HepG2 (cell line): ENCODE measurements around the gene ZC3H7B. TPM values are rescaled to one million over a fixed set of nuclear protein-coding genes. Genes with fewer than 3 reads are reported as not detected.

Source experiments
- ARID2 ChIP-seq: sonication (generic); formaldehyde crosslinking; IDR thresholded peaks from 2 replicates; pipeline ENCODE4 v1.8.1; 2022; ENCODE audit warnings: mild to moderate bottlenecking, missing genetic modification reagents, borderline replicate concordance
- DBP ChIP-seq: sonication (generic); formaldehyde crosslinking; IDR thresholded peaks from 2 replicates; pipeline ENCODE4 v1.4.0; 2020; ENCODE audit warnings: missing genetic modification reagents; ENCODE audit errors: not compliant biosample characterization
- DMTF1 ChIP-seq: sonication (generic); formaldehyde crosslinking; IDR thresholded peaks from 2 replicates; pipeline ENCODE4 v1.4.0; 2020; ENCODE audit warnings: mild to moderate bottlenecking, missing genetic modification reagents
- EHMT2 ChIP-seq: fragments of 200-600 bp; sonication (generic); IDR thresholded peaks from 2 replicates; pipeline ENCODE4 v1.7.0; 2017; ENCODE audit warnings: antibody characterized with exemption, low read depth, low read length, borderline replicate concordance
- GZF1 ChIP-seq: sonication (generic); formaldehyde crosslinking; IDR thresholded peaks from 2 replicates; pipeline ENCODE4 v1.5.1; 2020; ENCODE audit warnings: mild to moderate bottlenecking, missing genetic modification reagents
- HMG20B ChIP-seq: conservative IDR thresholded peaks from 2 replicates; pipeline ENCODE4 v1.6.1; 2016; ENCODE audit warnings: missing genetic modification reagents, missing compliant biosample characterization
- MAF1 ChIP-seq: sonication (generic); formaldehyde crosslinking; IDR thresholded peaks from 2 replicates; pipeline ENCODE4 v1.5.0; 2020; ENCODE audit warnings: missing genetic modification reagents, borderline replicate concordance
- REPIN1 ChIP-seq: sonication (generic); formaldehyde crosslinking; IDR thresholded peaks from 2 replicates; pipeline ENCODE4 v1.8.0; 2022; ENCODE audit warnings: missing genetic modification reagents, low read depth, mild to moderate bottlenecking, borderline replicate concordance
- SNAPC4 ChIP-seq: sonication (generic); formaldehyde crosslinking; IDR thresholded peaks from 2 replicates; pipeline ENCODE4 v1.4.0; 2020; ENCODE audit warnings: mild to moderate bottlenecking, missing genetic modification reagents
- SOX6 ChIP-seq, 2 experiments: fragments of 450-650 bp in 1 of 2; sonication (generic) in 1 of 2; formaldehyde crosslinking in 1 of 2; IDR thresholded peaks; 2 replicates each; pipeline versions ENCODE4 v1.4.0 to v1.6.1; 2017 to 2020; ENCODE audit warnings: antibody characterized with exemption in 1 of 2, mild to moderate bottlenecking in 1 of 2, missing genetic modification reagents in 1 of 2
- SP1 ChIP-seq, 2 experiments: fragments of 450-650 bp in 1 of 2; sonication (generic) in 1 of 2; formaldehyde crosslinking in 1 of 2; IDR thresholded peaks; 2 replicates each; pipeline versions ENCODE4 v1.4.0 to v1.6.1; 2016 to 2020; ENCODE audit warnings: missing genetic modification reagents in 1 of 2
- SP4 ChIP-seq: sonication (generic); formaldehyde crosslinking; IDR thresholded peaks from 2 replicates; pipeline ENCODE4 v1.8.1; 2023; ENCODE audit warnings: mild to moderate bottlenecking, missing genetic modification reagents
- TCF7 ChIP-seq: sonication (generic); IDR thresholded peaks from 2 replicates; pipeline ENCODE4 v1.6.1; 2016; ENCODE audit warnings: antibody characterized with exemption, low read depth
- ZBTB8A ChIP-seq: sonication (generic); formaldehyde crosslinking; IDR thresholded peaks from 2 replicates; pipeline ENCODE4 v1.4.0; 2020; ENCODE audit warnings: mild to moderate bottlenecking, low read depth, missing genetic modification reagents, borderline replicate concordance
- ZNF225 ChIP-seq: sonication (generic); formaldehyde crosslinking; IDR thresholded peaks from 2 replicates; pipeline ENCODE4 v1.4.0; 2020; ENCODE audit warnings: mild to moderate bottlenecking, missing genetic modification reagents
- ZNF44 ChIP-seq: sonication (generic); formaldehyde crosslinking; IDR thresholded peaks from 2 replicates; pipeline ENCODE4 v1.5.1; 2020; ENCODE audit warnings: mild to moderate bottlenecking, missing genetic modification reagents
- ZNF484 ChIP-seq: sonication (generic); formaldehyde crosslinking; IDR thresholded peaks from 2 replicates; pipeline ENCODE4 v1.5.1; 2020; ENCODE audit warnings: mild to moderate bottlenecking, low read depth, missing genetic modification reagents, borderline replicate concordance
- ZNF510 ChIP-seq: sonication (generic); formaldehyde crosslinking; IDR thresholded peaks from 2 replicates; pipeline ENCODE4 v1.4.0; 2020; ENCODE audit warnings: low read depth, mild to moderate bottlenecking, missing genetic modification reagents
- polyA plus RNA-seq, 8 experiments: library from polyadenylated mRNA; depleted of rRNA in 3 of 8; stranded (reverse) in 7 of 8; unstranded in 1 of 8; fragments of >200 nt; fragmentation: Illumina TruSeq in 4 of 8; extraction: Trizol in 4 of 8; gene quantifications; 2 replicates each; pipeline versions ENCODE4 v1.2.1 to v1.2.3, GENCODE V29; 2011 to 2016; ENCODE audit warnings: low read depth in 4 of 8, missing spikeins in 1 of 8, mixed read lengths in 1 of 8; ENCODE audit not compliant: insufficient read depth in 1 of 8
- total RNA-seq, 5 experiments: library from RNA; depleted of rRNA; stranded (reverse); fragments of >200 nt; fragmentation: Illumina TruSeq; extraction: Trizol; gene quantifications; 2 replicates each; pipeline ENCODE4 v1.2.3, GENCODE V29; 2016; ENCODE audit warnings: low read depth in 1 of 5

Gene ZC3H7B
- total and polyA plus RNA-seq, 2 of the 13 experiments (the other 11 are each of a cell fraction or from before 2014, with no cell fraction given) = 26.4 to 37.2 TPM

GRCh38 chr22:41285820-41286638 lies 15.3 kb upstream of the ZC3H7B start, which contains the start of gene RANGAP1 (continued):
- TF ChIP-seq SNAPC4 (CRISPR knock-in tag) (no peak; the same call in 1 of the 2 replicates), MAF1 (peak; percentile 85), ARID2 (no peak), ZNF484 (CRISPR knock-in tag) (no peak), DMTF1 (no peak), ZNF510 (CRISPR knock-in tag) (no peak), ZBTB8A (CRISPR knock-in tag) (no peak), TCF7 (no peak), ZNF225 (CRISPR knock-in tag) (no peak), REPIN1 (CRISPR knock-in tag) (no peak), EHMT2 (no peak), SP4 (CRISPR knock-in tag) (peak; percentile 80), GZF1 (no peak), ZNF44 (CRISPR knock-in tag) (no peak), HMG20B (CRISPR knock-in tag) (no peak), DBP (CRISPR knock-in tag) (peak; percentile 68), SP1 (IDR thresholded peaks at IDR 0.05) (no peak), SP1 (CRISPR knock-in tag; IDR thresholded peaks at IDR 0.05) (peak; percentile 52), SOX6 (IDR thresholded peaks at IDR 0.05) (no peak), SOX6 (CRISPR knock-in tag; IDR thresholded peaks at IDR 0.05) (peak; percentile 45; the same call in 1 of the 2 replicates)
